ENCODE measurements around the gene SPATA25. TPM values are rescaled to one million over a fixed set of nuclear protein-coding genes. Genes with fewer than 3 reads are reported as not detected.

Gene SPATA25
- total RNA-seq, 6 experiments from 2014 or later: 0.35 to 0.74 (median 0.47) TPM

DNA sequence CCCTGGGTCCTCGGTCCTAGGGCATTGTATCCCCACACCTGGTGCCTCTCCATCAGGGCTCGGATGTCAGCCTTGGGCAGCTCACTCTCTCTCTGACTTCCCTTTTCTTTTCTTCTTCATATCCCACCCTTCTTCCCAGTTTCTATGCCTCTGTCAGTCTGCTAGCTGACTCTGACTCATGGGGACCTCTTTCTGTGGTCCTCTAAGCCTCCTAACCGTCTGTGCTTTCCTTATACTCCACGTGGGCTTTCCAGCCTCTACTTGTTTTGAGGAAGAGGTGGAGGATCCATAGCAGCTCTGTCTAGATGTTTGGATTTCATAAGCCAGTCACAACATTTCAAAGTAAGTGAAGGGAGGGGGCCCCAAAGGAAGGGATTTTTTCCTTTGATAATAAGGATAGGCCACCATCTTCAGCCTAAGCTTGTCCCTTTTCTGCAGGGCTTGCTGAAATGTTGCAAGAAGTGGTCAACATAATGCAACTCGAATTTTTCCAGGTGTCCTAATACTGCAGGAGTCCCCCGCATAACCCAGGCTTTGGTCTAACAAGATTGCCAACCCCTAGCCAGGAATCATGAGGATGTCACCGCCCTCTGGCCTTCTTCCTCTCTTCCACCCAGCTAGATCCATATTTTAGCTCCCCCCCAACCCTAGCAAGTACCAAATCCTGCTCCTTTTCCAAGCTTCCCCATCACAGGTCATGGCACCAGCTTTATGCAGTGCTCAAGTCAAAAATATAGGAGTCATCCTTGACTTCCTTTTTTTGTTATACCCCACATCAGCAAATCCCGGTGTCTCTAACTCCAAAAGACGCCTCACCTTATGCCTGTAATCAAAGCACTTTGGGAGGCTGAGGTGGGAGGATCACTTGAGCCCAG is 33.3 kb upstream of the SPATA25 start:
- H3K27me3 Mint-ChIP-seq (ENCODE audit: insufficient read depth): peaks cover 8% of the 10 kb centered on the region
- H3K4me1 Mint-ChIP-seq (ENCODE audit: low read depth): peaks cover 30% of the 10 kb centered on the region
- TF ChIP-seq, protein P1, sequence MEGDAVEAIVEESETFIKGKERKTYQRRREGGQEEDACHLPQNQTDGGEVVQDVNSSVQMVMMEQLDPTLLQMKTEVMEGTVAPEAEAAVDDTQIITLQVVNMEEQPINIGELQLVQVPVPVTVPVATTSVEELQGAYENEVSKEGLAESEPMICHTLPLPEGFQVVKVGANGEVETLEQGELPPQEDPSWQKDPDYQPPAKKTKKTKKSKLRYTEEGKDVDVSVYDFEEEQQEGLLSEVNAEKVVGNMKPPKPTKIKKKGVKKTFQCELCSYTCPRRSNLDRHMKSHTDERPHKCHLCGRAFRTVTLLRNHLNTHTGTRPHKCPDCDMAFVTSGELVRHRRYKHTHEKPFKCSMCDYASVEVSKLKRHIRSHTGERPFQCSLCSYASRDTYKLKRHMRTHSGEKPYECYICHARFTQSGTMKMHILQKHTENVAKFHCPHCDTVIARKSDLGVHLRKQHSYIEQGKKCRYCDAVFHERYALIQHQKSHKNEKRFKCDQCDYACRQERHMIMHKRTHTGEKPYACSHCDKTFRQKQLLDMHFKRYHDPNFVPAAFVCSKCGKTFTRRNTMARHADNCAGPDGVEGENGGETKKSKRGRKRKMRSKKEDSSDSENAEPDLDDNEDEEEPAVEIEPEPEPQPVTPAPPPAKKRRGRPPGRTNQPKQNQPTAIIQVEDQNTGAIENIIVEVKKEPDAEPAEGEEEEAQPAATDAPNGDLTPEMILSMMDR (IDR thresholded peaks at IDR 0.05): no peak
- no peaks in the 10 kb centered on the region for H3K9me3 Mint-ChIP-seq
- no peak overlapping the region for H3K27ac Mint-ChIP-seq
- no peaks in the 10 kb centered on the region for H3K36me3 Mint-ChIP-seq (ENCODE audit: low read depth)
- no peak overlapping the region for H3K4me3 Mint-ChIP-seq
- no peak for DNase-seq

DNA sequence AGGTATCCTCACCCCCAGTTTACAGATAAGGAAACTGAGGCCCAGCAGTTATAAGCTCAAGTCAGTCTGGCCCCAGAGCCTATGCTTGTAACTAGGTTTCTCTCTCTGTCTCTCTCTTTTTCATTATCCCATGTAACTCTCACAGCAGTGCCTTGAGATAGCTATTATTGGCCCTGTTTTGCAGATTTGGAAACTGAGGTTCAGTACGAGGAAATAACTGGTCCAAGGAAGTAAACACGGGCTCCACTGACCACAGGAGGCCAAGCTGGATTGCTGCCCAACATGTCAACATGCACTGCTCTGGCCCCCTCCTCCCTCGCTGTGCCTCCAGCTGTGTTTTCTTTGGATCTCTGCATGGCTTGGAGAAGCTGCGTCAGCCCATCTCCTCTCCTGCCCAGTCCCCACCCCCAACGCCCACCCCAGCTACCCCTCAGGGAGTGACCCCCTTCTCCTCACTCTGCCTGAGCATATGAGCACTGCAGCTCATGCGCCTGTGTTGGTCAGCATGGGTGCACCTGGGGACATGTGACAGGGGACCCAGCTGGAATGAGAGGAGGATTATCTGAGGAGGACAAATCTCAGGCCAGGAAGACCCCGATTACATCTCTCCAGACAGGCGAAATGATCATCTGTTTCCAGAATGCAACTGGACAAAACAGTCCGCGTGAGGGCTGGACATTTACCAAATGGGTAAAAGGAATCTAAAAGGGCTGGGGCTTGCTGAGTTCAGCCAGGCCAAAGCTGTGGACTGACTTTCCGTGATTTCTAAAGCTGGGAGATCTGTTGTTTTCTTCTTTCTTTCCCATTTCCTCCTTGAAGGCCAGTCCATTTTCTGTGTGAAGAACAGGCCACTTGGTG is 32.3 kb upstream of the SPATA25 start:
- peaks cover 9% of the 10 kb centered on the region for H3K27me3 Mint-ChIP-seq (ENCODE audit: insufficient read depth)
- TF ChIP-seq, protein P1 (IDR thresholded peaks at IDR 0.05): no peak
- no peaks in the 10 kb centered on the region for H3K36me3 Mint-ChIP-seq (ENCODE audit: low read depth)
- peaks cover 30% of the 10 kb centered on the region for H3K4me1 Mint-ChIP-seq (ENCODE audit: low read depth)
- H3K27ac Mint-ChIP-seq: no peak overlapping the region
- no peak for DNase-seq
- H3K4me3 Mint-ChIP-seq: no peak overlapping the region
- H3K9me3 Mint-ChIP-seq: no peaks in the 10 kb centered on the region

DNA sequence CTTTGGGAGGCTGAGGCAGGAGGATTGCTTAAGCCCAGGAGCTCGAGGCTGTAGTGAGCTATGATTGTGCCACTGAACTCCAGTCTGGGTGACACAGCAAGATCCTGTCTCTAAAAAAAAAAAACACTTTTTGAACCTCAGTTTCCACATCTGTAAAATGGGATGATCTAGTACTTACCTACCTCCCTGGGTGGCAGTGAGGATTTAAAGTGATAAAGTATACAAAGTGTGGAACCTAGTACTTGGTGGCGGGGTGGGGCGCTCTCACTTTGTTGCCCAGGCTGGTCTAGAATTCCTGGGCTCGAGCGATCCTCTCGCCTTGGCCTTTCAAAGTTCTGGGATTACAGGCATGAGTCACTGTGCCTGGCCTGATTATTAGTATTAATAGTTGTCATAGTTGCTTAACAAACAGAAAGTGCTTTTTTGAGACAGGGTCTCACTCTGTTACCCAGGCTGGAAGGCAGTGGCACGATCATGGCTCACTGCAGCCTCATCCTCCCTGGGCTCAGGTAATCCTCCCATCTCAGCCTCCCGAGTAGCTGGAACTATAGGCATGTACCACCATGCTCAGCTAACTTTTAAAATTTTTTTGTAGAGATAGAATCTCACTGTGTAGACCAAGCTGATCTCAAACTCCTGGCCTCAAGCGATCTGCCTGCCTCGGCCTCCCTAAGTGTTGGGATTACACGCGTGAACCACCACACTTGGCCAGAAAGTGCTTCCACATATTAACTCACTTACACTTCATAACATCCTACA is 31.5 kb upstream of the SPATA25 start:
- no peaks in the 10 kb centered on the region for H3K9me3 Mint-ChIP-seq
- no peaks in the 10 kb centered on the region for H3K36me3 Mint-ChIP-seq (ENCODE audit: low read depth)
- TF ChIP-seq, protein P1 (IDR thresholded peaks at IDR 0.05): no peak
- peaks cover 11% of the 10 kb centered on the region for H3K27me3 Mint-ChIP-seq (ENCODE audit: insufficient read depth)
- no peak overlapping the region for H3K27ac Mint-ChIP-seq
- H3K4me1 Mint-ChIP-seq (ENCODE audit: low read depth): peaks cover 24% of the 10 kb centered on the region
- H3K4me3 Mint-ChIP-seq: no peak overlapping the region
- DNase-seq: no peak

DNA sequence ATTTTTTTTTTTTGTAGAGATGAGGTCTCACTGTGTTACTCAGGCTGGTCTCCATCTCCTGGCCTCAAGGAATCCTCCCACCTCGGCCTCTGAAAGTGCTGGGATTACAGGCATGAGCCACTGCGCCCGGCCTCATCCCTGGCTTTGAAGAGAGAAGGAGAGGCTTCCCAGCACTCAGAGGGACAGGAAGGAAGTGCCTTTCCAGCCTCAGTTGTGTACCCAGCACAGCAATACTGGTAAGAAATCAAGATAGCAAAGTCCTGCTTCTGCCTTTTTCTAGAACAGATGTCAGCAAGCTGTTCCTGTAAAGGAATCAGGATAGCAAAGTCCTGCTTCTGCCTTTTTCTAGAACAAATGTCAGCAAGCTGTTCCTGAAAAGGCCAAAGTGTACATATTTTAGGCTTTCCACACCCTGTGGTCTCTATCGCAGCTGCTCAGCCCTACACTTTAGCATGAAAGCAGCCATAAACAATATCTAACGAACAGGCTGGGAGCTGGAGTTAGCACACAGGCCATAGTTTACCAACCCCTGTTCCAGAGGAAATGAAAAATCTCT is 30.8 kb upstream of the SPATA25 start:
- H3K36me3 Mint-ChIP-seq (ENCODE audit: low read depth): no peaks in the 10 kb centered on the region
- DNase-seq: no peak
- TF ChIP-seq, protein P1 (IDR thresholded peaks at IDR 0.05): no peak
- peaks cover 24% of the 10 kb centered on the region for H3K4me1 Mint-ChIP-seq (ENCODE audit: low read depth)
- H3K9me3 Mint-ChIP-seq: no peaks in the 10 kb centered on the region
- peaks cover 11% of the 10 kb centered on the region for H3K27me3 Mint-ChIP-seq (ENCODE audit: insufficient read depth)
- H3K27ac Mint-ChIP-seq: no peak overlapping the region
- no peak overlapping the region for H3K4me3 Mint-ChIP-seq

DNA sequence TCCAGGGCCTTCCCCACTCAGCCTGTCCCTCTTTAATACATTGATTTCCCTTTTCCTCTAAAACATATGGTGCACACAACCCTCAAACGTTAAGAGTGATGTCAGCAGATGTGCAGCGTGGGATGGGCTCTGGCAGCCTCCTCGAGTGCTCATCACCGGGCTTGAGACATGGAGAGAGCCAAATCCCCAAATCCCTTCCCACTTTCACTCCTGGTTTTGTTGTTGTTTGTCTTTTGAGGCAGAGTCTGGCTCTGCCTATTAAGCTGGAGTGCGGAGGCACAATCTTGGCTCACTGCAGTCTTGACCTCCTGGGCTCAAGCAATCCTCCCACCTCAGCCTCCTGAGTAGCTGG is 30.3 kb upstream of the SPATA25 start:
- Mint-ChIP-seq H3K27me3 (ENCODE audit: insufficient read depth) (peaks cover 11% of the 10 kb centered on the region), H3K36me3 (ENCODE audit: low read depth) (no peaks in the 10 kb centered on the region), H3K4me3 (no peak overlapping the region), H3K4me1 (ENCODE audit: low read depth) (peaks cover 24% of the 10 kb centered on the region), H3K9me3 (no peaks in the 10 kb centered on the region), H3K27ac (no peak overlapping the region)
- TF ChIP-seq, protein P1 (IDR thresholded peaks at IDR 0.05): no peak
- no peak for DNase-seq
